Inflammatory macrophage treated with lipopolysaccharide for 4 hours (primary cell): Measurements from ENCODE around the gene ANKRD63.
A peak's percentile ranks its signal among the peaks of the same experiment; 100 is the strongest.

Source experiments
- DNase-seq: peaks from one replicate; pipeline ENCODE4 v3.0.0-alpha.2; 2020

ANKRD63 gene

DNA sequence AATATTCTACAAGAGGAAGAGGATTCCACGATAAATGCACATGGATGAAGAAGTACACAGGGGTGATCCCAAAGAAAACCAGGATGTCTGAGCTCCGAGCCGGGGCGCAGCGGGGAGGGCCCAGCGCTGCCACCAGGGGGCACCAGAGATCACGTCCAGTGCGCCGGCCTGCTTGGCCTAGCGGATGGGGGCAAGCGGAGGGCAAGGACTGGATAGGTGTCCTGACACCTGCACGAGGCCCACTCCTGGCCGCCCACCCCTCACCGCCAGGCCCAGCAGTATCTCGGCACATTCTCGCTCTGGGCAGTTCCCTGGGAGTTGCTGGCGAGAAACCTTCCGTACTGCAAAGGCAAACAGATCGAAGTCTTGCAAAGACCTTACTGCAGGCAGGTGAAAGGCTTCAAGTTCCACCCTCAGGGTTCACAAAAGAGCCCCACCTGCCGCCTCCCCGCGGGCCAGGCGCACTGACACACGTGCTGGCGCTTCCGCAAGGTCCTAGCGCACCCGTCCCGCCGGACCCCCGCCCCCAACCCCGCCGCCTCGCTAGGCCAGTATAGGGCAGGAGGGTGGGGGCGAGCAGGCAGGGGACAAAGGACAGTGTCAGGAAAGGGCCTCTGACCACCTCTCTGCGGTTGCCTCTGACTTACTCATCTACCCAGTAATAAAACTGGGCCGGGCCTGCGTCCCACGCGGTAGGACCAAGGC lies 3.3 kb downstream of the ANKRD63 start:
- DNase-seq: peak; percentile 45

DNA sequence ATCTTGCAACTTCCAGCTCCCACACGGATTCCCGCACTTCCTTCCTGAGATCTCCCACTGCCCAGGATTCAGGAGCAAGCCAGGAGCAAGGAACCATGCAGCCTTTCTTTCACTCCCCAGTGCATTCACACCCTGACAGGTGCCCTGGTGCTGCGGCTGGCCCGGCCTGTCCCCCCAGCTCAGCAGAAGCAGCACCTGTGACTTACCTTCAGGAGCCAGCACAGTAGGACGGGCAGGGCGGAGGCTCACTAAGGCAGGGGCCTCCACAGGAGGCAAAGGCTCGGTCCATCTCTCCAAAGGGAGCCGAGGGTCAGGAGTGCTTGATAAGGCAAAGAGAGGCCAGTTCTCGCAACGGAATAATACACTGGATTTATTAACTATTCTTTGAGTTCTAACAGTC lies 4.8 kb downstream of the ANKRD63 start:
- no peak for DNase-seq

- DNase-seq: peak; percentile 79
Measured at GRCh38 chr15:40277471-40277870, 5.4 kb downstream of the ANKRD63 start.

DNA sequence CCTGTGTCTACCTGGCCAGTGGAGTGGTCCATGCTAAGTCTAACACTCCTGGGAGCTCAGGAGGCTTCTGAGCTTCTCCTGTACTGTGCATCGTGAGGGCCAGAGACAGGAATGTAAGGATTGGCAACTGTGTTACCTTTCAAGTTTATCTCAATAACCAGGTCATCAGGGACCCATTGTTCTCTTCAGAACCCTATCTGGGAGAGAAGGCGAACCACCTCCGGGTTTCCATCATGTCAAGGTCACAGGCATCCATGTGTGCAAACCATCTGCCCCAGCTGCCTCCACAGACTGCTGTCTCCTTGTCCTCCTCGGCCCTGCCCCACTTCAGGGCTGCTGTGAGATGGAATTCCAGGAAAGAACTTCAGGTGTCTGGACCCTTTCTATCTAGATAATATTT lies 5.9 kb downstream of the ANKRD63 start:
- DNase-seq: no peak

DNA sequence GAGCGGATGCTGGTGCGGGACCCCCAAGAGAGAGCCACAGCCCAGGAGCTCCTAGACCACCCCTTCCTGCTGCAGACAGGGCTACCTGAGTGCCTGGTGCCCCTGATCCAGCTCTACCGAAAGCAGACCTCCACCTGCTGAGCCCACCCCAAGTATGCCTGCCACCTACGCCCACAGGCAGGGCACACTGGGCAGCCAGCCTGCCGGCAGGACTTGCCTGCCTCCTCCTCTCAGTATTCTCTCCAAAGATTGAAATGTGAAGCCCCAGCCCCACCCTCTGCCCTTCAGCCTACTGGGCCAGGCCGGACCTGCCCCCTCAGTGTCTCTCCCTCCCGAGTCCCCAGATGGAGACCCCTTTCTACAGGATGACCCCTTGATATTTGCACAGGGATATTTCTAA lies 6.9 kb downstream of the ANKRD63 start:
- DNase-seq: no peak

DNA sequence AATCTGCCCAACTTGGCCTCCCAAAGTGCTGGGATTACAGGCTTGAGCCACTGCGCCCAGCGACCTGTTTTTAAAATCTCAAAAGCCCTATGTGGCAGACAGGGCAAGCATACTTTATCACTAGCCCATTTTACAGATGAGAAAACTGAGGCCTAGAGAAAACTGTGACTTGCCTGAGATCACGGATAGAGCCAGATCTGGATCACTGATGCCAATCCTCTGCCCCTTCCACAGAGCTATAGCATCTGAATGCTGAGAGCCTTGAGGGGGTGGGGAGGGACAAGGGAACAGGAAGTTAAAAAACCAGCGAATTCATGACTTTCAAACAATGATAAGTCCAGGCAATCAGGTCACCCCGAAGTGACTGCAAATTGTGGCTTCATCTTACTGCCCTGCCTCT lies 7.3 kb downstream of the ANKRD63 start:
- DNase-seq: peak; percentile 10

GRCh38 chr15:40274350-40275274 lies 8.3 kb downstream of the ANKRD63 start:
- peak; percentile 76 for DNase-seq

- no peak for DNase-seq
Measured at GRCh38 chr15:40273428-40273827, 9.4 kb downstream of the ANKRD63 start.

DNA sequence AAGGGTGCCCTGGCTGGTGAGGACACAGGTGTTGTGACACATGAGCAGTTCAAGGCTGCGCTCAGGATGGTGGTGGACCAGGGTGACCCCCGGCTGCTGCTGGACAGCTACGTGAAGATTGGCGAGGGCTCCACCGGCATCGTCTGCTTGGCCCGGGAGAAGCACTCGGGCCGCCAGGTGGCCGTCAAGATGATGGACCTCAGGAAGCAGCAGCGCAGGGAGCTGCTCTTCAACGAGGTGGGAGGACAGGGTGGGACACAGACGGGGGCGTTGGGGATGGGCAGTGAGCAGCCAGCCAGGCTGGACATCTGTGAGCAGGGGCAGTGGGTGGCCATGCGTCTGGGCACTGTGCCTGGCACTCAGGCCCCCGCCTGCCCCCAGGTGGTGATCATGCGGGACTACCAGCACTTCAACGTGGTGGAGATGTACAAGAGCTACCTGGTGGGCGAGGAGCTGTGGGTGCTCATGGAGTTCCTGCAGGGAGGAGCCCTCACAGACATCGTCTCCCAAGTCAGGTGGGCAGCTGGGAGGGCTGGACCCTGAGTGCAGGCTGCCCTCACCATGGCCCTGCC lies 10.3 kb downstream of the ANKRD63 start:
- DNase-seq: no peak

DNA sequence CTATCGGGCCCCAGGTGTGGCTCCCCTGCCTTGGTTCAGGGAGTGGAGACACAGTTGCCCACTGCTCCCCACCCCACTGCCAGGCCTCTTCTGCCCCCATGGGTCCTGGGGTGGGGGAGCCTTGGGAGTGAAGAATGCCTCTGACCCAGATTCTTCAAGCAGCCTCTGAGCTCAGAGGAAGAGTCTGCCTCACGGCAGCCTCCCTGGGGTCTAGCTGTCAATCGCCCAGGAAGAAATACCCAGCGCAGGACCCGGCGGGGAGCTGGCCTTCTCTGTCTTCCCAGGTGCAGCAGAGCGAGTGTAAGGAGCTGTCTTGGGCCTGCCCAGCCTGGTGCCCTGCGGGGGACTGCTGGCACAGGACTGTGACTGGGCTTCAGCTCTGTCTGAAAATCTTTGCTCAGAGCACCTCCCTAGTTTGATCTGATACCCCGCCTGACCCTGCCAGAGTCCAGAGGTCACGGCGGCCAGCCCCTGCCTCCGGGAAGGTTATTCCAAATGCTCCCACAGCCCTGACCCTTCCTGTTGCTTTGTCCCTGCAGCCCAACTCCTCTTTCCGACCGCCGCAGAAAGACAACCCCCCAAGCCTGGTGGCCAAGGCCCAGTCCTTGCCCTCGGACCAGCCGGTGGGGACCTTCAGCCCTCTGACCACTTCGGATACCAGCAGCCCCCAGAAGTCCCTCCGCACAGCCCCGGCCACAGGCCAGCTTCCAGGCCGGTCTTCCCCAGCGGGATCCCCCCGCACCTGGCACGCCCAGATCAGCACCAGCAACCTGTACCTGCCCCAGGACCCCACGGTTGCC lies 11.0 kb downstream of the ANKRD63 start:
- no peak for DNase-seq

- DNase-seq: no peak
Measured at GRCh38 chr15:40270246-40270995, 12.4 kb downstream of the ANKRD63 start.

DNA sequence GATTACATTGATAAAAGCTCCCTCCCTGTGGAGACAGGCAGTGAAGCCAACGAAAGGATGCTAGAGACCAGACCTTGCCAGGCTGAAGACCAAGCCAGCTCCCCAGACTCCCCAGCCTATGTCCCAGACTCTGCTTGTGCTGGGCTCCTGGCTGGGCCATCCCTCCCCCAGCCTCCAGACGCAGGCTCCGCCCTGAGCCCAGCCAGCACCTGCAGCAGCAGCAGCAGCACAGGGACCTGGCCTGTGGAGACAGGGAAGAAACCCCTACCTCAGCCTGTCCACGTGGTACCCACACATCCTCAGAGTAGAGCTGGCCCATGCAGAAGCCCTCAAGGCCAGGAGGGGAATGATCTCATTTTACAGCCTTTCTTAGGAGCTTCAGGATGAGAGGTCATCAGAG lies 13.3 kb downstream of the ANKRD63 start:
- no peak for DNase-seq

DNA sequence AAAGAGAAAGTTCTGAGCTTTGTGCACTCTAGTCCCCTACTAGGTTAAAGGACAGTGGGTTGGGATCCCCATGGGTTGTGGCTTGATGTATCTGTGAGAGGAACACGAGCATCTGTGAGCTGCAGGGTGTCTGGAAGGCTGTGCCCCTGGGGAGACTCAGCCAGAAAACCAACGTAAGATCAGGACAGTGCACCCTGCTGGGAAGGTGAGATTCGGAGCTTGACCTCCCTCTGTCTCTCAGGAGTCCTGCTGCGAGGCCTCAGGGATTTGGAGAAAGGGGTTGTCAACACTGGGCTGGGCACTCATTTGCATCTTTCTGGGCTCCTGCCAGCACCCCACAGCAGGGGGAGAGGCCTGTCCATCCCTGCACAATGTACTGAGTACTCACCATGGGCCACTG lies 15.2 kb downstream of the ANKRD63 start:
- DNase-seq: no peak

DNA sequence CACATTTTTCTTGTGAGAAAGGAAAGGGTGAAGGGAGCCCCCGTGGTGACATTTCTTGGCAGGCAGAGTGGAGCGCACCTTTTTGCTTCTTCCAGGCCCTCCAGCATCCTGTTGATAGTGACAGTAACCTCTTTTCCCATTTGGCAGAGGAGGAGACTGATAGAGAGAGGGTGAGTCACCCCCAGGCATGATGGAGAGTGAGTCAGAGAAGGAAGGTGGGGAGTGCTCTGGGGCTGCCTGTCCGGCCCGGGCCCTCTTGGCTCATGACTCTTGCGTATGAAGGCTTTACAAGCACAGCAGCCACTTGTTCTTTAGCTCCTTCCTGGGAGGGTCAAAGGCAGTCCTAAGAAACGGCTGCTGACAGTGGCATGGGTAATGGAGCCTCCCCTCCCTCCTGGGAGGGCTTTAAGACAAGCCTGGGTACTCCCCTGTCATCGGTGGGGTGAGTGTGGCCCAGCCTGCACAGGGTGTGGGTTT lies 16.0 kb downstream of the ANKRD63 start:
- DNase-seq: peak; percentile 85

GRCh38 chr15:40265875-40266274 lies 17.0 kb downstream of the ANKRD63 start:
- no peak for DNase-seq

DNA sequence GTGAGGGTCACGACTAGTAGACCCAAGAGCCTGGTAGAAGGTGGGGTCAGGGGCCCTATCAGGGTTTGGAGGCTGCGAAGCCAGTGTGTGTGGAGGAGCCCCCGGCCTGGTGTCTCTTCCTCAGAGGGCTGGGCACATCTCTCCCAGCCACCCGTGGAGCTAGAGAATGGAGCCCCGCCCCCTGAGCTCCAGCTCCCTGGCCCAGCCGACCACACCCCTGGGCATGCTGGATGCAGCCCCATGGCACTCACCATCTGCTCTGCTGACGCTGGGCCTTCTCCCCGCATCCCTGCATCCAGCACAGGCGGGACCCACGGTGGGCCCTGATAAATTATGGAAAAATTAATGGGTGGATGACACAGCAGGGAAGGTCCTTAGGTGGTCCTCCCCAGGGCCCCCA lies 17.5 kb downstream of the ANKRD63 start:
- DNase-seq: no peak

GRCh38 chr15:40264321-40265153 lies 18.3 kb downstream of the ANKRD63 start:
- DNase-seq: no peak

GRCh38 chr15:40263024-40263754 lies 19.7 kb downstream of the ANKRD63 start:
- peak; percentile 61 for DNase-seq

DNA sequence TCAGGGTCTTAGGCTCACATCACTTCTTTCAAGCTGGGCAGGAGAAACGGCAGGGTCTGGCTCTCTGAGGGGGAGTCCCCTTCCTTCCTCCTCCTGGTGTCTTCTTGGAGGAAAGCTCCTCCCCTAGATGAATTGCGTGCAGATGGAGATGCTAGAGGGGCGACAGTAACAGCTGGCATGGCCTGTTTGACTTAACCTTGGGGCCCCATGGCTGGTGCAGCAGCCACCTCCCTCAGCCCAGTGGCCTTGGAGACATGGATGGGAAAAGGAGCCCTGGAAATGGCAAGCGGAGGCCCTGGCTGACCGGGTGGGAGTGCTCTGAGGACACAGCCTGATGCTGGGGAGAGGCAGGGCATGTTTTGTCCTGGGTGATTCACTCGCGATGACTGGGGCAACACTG lies 23.8 kb downstream of the ANKRD63 start:
- DNase-seq: no peak

- DNase-seq: no peak
Measured at GRCh38 chr15:40258544-40258943, 24.3 kb downstream of the ANKRD63 start.
